ENCODE data around the gene RNF187. TPM values are rescaled to one million over a fixed set of nuclear protein-coding genes. Genes with fewer than 3 reads are reported as not detected.

The RNF187 gene
- 58.5 and 103 TPM in 2 replicates for total RNA-seq (2014; rRNA removed; shearing (Covaris generic))
- 104 and 118 TPM in 2 replicates for polyA plus RNA-seq (2015; cell fraction: cytosol; rRNA removed)
- polyA plus RNA-seq (2015; cell fraction: nucleus; rRNA removed): 14.5 and 19.9 TPM in 2 replicates

GRCh38 chr1:228487336-228488124 lies at the start of gene RNF187:
Gene RNF187, plus strand, starts transcription at chr1:228487382.
- DNase-seq (ENCODE audit: low read depth, low spot score): no peak
- in situ Hi-C loops (cut with HindIII; ENCODE audit: low pct_unique_long_range_greater_than_20kb, low sequenced_read_pairs): no loop called here

- DNase-seq (ENCODE audit: low read depth, low spot score): no peak
- in situ Hi-C loops (cut with HindIII; ENCODE audit: low pct_unique_long_range_greater_than_20kb, low sequenced_read_pairs): no loop called here
Observed at GRCh38 chr1:228437424-228437962, 49.7 kb upstream of the RNF187 start.

GRCh38 chr1:228438266-228438665 lies 48.9 kb upstream of the RNF187 start:
- in situ Hi-C loops (cut with HindIII; ENCODE audit: low pct_unique_long_range_greater_than_20kb, low sequenced_read_pairs): no loop called here
- no peak for DNase-seq (ENCODE audit: low read depth, low spot score)

- no peak for DNase-seq (ENCODE audit: low read depth, low spot score)
- in situ Hi-C loops (cut with HindIII; ENCODE audit: low pct_unique_long_range_greater_than_20kb, low sequenced_read_pairs): no loop called here
Observed at GRCh38 chr1:228440761-228441500, 46.3 kb upstream of the RNF187 start.

GRCh38 chr1:228443395-228443794 lies 43.8 kb upstream of the RNF187 start:
- DNase-seq (ENCODE audit: low read depth, low spot score): no peak
- in situ Hi-C loops (cut with HindIII; ENCODE audit: low pct_unique_long_range_greater_than_20kb, low sequenced_read_pairs): no loop called here

GRCh38 chr1:228445490-228445842 lies 41.7 kb upstream of the RNF187 start:
- in situ Hi-C loops (cut with HindIII; ENCODE audit: low pct_unique_long_range_greater_than_20kb, low sequenced_read_pairs): no loop called here
- no peak for DNase-seq (ENCODE audit: low read depth, low spot score)

GRCh38 chr1:228445843-228446650 lies 41.1 kb upstream of the RNF187 start:
- in situ Hi-C loops (cut with HindIII; ENCODE audit: low pct_unique_long_range_greater_than_20kb, low sequenced_read_pairs): no loop called here
- no peak for DNase-seq (ENCODE audit: low read depth, low spot score)

- in situ Hi-C loops (cut with HindIII; ENCODE audit: low pct_unique_long_range_greater_than_20kb, low sequenced_read_pairs): no loop called here
- DNase-seq (ENCODE audit: low read depth, low spot score): no peak
Observed at GRCh38 chr1:228446852-228447251, 40.3 kb upstream of the RNF187 start.

GRCh38 chr1:228448372-228448771 lies 38.8 kb upstream of the RNF187 start:
- in situ Hi-C loops (cut with HindIII; ENCODE audit: low pct_unique_long_range_greater_than_20kb, low sequenced_read_pairs): no loop called here
- DNase-seq (ENCODE audit: low read depth, low spot score): no peak

GRCh38 chr1:228450200-228450599 lies 37.0 kb upstream of the RNF187 start:
- in situ Hi-C loops (cut with HindIII; ENCODE audit: low pct_unique_long_range_greater_than_20kb, low sequenced_read_pairs): no loop called here
- DNase-seq (ENCODE audit: low read depth, low spot score): no peak

GRCh38 chr1:228452194-228453021 lies 34.8 kb upstream of the RNF187 start:
- DNase-seq (ENCODE audit: low read depth, low spot score): no peak
- in situ Hi-C loops (cut with HindIII; ENCODE audit: low pct_unique_long_range_greater_than_20kb, low sequenced_read_pairs): no loop called here

- DNase-seq (ENCODE audit: low read depth, low spot score): no peak
- in situ Hi-C loops (cut with HindIII; ENCODE audit: low pct_unique_long_range_greater_than_20kb, low sequenced_read_pairs): no loop called here
Observed at GRCh38 chr1:228453022-228453560, 34.1 kb upstream of the RNF187 start.

- in situ Hi-C loops (cut with HindIII; ENCODE audit: low pct_unique_long_range_greater_than_20kb, low sequenced_read_pairs): no loop called here
- DNase-seq (ENCODE audit: low read depth, low spot score): no peak
Observed at GRCh38 chr1:228453614-228454013, 33.6 kb upstream of the RNF187 start.

- no peak for DNase-seq (ENCODE audit: low read depth, low spot score)
- in situ Hi-C loops (cut with HindIII; ENCODE audit: low pct_unique_long_range_greater_than_20kb, low sequenced_read_pairs): no loop called here
Observed at GRCh38 chr1:228454238-228454637, 32.9 kb upstream of the RNF187 start.

- in situ Hi-C loops (cut with HindIII; ENCODE audit: low pct_unique_long_range_greater_than_20kb, low sequenced_read_pairs): no loop called here
- DNase-seq (ENCODE audit: low read depth, low spot score): peak; percentile 45
Observed at GRCh38 chr1:228455715-228456114, 31.5 kb upstream of the RNF187 start.

- no peak for DNase-seq (ENCODE audit: low read depth, low spot score)
- in situ Hi-C loops (cut with HindIII; ENCODE audit: low pct_unique_long_range_greater_than_20kb, low sequenced_read_pairs): no loop called here
Observed at GRCh38 chr1:228456252-228457016, 30.7 kb upstream of the RNF187 start.

Measured in SK-MEL-5 (cell line).